Measurements from ENCODE around the gene PPP1R37.

GRCh38 chr19:45137179-45137761 is 44.3 kb downstream of the PPP1R37 start:
- no peak for TF ChIP-seq CTCF (IDR thresholded peaks at IDR 0.05; ENCODE audit: poor library complexity)
- no peak for TF ChIP-seq EZH2phosphoT487 (IDR thresholded peaks at IDR 0.05; ENCODE audit: low read depth, severe bottlenecking, unreplicated experiment)
- TF ChIP-seq EZH2 (IDR thresholded peaks at IDR 0.05; ENCODE audit: borderline replicate concordance) = no peak
